Measurements from ENCODE around the gene BMX.
A peak's percentile ranks its signal among the peaks of the same experiment; 100 is the strongest.

The BMX gene

GRCh38 chrX:15512401-15512965 is 11.9 kb downstream of the BMX start:
- peak; percentile 55; the same call in 2 of the 3 replicates for ATAC-seq
- TF ChIP-seq CREB5 (CRISPR knock-in tag; IDR thresholded peaks at IDR 0.05; ENCODE audit: low read depth) (no peak), GLIS3 (CRISPR knock-in tag; IDR thresholded peaks at IDR 0.05) (no peak), TSHZ2 (CRISPR knock-in tag; IDR thresholded peaks at IDR 0.05) (no peak), TOX (CRISPR knock-in tag; IDR thresholded peaks at IDR 0.05; ENCODE audit: borderline replicate concordance) (no peak), ZNF70 (CRISPR knock-in tag; IDR thresholded peaks at IDR 0.05) (no peak), OSR1 (CRISPR knock-in tag; IDR thresholded peaks at IDR 0.05) (no peak), RARB (CRISPR knock-in tag; IDR thresholded peaks at IDR 0.05) (no peak), ZFP30 (CRISPR knock-in tag; IDR thresholded peaks at IDR 0.05) (no peak), POU6F1 (CRISPR knock-in tag; IDR thresholded peaks at IDR 0.05; ENCODE audit: borderline replicate concordance, low read depth) (no peak), TCF4 (CRISPR knock-in tag; IDR thresholded peaks at IDR 0.05; ENCODE audit: borderline replicate concordance) (no peak), PPARA (CRISPR knock-in tag; IDR thresholded peaks at IDR 0.05; ENCODE audit: borderline replicate concordance) (no peak), ZNF565 (CRISPR knock-in tag; conservative IDR thresholded peaks at IDR 0.05; ENCODE audit: low read depth) (no peak)

GRCh38 chrX:15514279-15514678 is 13.7 kb downstream of the BMX start:
- TF ChIP-seq SNAI2 (CRISPR knock-in tag; IDR thresholded peaks at IDR 0.05) (no peak), CREB5 (CRISPR knock-in tag; IDR thresholded peaks at IDR 0.05; ENCODE audit: low read depth) (no peak), GLIS3 (CRISPR knock-in tag; IDR thresholded peaks at IDR 0.05) (no peak), RARB (CRISPR knock-in tag; IDR thresholded peaks at IDR 0.05) (no peak), PATZ1 (CRISPR knock-in tag; IDR thresholded peaks at IDR 0.05; ENCODE audit: borderline replicate concordance) (no peak), ISL1 (CRISPR knock-in tag; IDR thresholded peaks at IDR 0.05) (no peak), TOX (CRISPR knock-in tag; IDR thresholded peaks at IDR 0.05; ENCODE audit: borderline replicate concordance) (no peak), ZNF70 (CRISPR knock-in tag; IDR thresholded peaks at IDR 0.05) (no peak), TSHZ2 (CRISPR knock-in tag; IDR thresholded peaks at IDR 0.05) (no peak), POU6F1 (CRISPR knock-in tag; IDR thresholded peaks at IDR 0.05; ENCODE audit: borderline replicate concordance, low read depth) (no peak), ZNF565 (CRISPR knock-in tag; conservative IDR thresholded peaks at IDR 0.05; ENCODE audit: low read depth) (no peak), TCF4 (CRISPR knock-in tag; IDR thresholded peaks at IDR 0.05; ENCODE audit: borderline replicate concordance) (no peak), ZFP30 (CRISPR knock-in tag; IDR thresholded peaks at IDR 0.05) (no peak), BACH2 (CRISPR knock-in tag; IDR thresholded peaks at IDR 0.05; ENCODE audit: borderline replicate concordance) (no peak), ARNTL (CRISPR knock-in tag; IDR thresholded peaks at IDR 0.05; ENCODE audit: borderline replicate concordance, low read depth) (no peak), OSR1 (CRISPR knock-in tag; IDR thresholded peaks at IDR 0.05) (no peak), PPARA (CRISPR knock-in tag; IDR thresholded peaks at IDR 0.05; ENCODE audit: borderline replicate concordance) (no peak), CSDC2 (CRISPR knock-in tag; IDR thresholded peaks at IDR 0.05) (no peak), ZC3H10 (CRISPR knock-in tag; IDR thresholded peaks at IDR 0.05) (no peak), ZFP3 (CRISPR knock-in tag; IDR thresholded peaks at IDR 0.05) (no peak)
- no peak for ATAC-seq

All from SK-N-SH treated with all-trans-retinoic acid at 6 μM for 48 hours (cell line).